HG03575 (cell line): ENCODE data around the gene DPYD.

Experiments
- ATAC-seq: cut with Tn5 transposase; IDR thresholded peaks from one replicate; pipeline ENCODE4 v1.9.1; 2021; ENCODE audit not compliant: unreplicated experiment, insufficient number of reproducible peaks, low FRiP score; ENCODE audit errors: extremely low read depth

Gene DPYD

GRCh38 chr1:97034651-97035050 is 886.2 kb downstream of the DPYD start:
- no peak for ATAC-seq

DNA sequence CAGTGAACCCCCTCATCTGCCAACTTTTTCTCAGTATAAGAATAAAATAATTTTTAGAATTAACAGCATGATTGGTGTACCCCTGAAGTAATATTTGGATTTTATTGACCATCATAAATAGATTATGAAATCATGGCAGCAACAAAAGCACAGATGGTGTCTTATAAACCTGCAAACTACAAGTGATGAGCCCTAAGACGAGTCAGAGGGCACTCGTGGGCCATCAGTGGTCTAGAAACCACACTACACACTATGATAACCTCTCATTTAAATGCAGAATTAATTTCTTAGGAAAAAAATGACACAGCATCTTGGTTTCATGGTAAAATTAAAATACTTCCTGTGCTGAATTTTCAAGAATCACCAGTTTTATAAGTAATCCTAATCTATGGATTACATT is 886.9 kb downstream of the DPYD start:
- no peak for ATAC-seq
